AG09309 (cell line): ENCODE data around the gene PCSK5.
A peak's percentile ranks its signal among the peaks of the same experiment; 100 is the strongest.

Source experiments
- DNase-seq: peaks from one replicate; pipeline ENCODE4 v3.0.0-alpha.2; 2010; ENCODE audit warnings: low read depth
- H3K4me3 ChIP-seq: 2 replicates; pipeline ENCODE4 v1.5.1; 2011; ENCODE audit warnings: mild to moderate bottlenecking, low read depth, low read length, moderate library complexity; ENCODE audit not compliant: control insufficient read depth
- TF ChIP-seq, protein P1 (sequence below): IDR thresholded peaks from 2 replicates; pipeline ENCODE4 v1.5.1; 2011; ENCODE audit warnings: mild to moderate bottlenecking, low read depth, low read length, inconsistent platforms; ENCODE audit not compliant: insufficient read depth, control insufficient read depth; ENCODE audit errors: missing control alignments

PCSK5 gene

DNA sequence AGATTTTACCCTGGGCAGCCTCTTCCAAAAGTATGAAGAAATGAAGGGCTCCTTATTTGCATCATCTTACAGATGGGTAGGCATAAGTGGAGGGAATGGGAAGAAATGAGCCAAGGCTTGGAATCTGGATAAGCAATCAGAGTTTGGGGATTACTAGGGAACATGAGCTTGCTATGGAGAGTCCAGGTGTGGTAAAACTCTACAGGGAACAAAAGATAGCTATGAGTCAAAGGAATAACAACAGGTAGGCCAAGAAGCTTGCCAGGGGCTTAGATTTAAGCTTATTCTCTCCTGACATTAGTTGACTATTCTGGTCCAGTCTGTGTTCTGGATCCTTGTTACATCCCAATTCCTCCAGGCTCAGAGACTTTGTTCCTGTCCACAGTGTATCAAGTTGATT is 487.3 kb downstream of the PCSK5 start:
- DNase-seq: no peak
- TF ChIP-seq, protein P1, sequence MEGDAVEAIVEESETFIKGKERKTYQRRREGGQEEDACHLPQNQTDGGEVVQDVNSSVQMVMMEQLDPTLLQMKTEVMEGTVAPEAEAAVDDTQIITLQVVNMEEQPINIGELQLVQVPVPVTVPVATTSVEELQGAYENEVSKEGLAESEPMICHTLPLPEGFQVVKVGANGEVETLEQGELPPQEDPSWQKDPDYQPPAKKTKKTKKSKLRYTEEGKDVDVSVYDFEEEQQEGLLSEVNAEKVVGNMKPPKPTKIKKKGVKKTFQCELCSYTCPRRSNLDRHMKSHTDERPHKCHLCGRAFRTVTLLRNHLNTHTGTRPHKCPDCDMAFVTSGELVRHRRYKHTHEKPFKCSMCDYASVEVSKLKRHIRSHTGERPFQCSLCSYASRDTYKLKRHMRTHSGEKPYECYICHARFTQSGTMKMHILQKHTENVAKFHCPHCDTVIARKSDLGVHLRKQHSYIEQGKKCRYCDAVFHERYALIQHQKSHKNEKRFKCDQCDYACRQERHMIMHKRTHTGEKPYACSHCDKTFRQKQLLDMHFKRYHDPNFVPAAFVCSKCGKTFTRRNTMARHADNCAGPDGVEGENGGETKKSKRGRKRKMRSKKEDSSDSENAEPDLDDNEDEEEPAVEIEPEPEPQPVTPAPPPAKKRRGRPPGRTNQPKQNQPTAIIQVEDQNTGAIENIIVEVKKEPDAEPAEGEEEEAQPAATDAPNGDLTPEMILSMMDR: no peak
- no peak overlapping the region for H3K4me3 ChIP-seq

DNA sequence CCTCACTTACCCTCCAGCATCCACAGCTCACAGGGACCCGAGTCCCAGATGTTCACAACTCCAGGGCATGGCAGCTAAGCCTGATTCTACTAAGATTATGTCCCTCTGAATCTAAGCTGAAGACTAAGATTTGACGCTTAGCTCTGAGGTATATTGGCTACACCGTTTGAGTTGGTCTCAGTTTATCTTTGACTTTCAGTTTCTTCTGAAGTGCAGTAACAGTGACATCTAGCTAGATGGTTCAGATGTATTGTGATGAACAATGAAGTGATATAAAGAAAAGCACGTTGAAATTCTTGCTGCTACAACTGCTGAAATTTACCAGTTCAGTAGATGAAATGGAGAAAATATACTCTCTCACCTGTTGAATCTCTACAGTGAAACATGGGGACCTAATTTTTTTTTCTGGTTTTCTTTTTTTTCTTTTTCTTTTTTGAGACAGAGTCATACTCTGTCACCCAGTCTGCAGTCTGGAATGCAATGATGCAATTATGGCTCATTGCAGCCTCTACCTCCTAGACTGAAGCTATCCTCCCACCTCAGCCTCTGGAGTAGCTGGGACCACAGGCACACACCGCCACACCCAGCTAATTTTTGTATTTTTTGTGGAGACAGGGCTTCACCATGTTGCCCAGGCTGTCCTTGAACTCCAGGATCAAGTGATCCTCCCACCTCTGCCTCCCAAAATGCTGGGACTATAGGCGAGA is 488.0 kb downstream of the PCSK5 start:
- DNase-seq: no peak
- H3K4me3 ChIP-seq: no peak overlapping the region
- TF ChIP-seq, protein P1: no peak

DNA sequence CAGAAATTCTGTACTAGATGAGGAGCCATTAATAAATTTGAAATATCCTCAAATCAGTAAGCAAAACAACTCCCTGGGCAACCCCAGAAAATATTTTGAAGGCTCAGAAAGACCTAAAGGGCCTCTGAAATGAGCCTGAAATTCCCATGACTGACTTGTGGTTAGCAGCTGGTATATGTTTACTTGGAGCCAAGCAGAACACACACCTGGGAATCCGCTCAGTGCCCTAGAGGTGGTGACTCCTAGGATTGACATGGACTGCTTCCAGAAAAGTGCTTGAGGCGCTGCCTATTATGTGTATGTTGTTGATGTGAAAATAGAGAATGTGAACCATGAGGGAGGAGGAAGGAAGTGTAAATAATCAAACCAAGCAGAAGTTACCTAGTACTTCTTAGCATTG is 489.0 kb downstream of the PCSK5 start:
- H3K4me3 ChIP-seq: no peak overlapping the region
- TF ChIP-seq, protein P1: no peak
- DNase-seq: no peak

DNA sequence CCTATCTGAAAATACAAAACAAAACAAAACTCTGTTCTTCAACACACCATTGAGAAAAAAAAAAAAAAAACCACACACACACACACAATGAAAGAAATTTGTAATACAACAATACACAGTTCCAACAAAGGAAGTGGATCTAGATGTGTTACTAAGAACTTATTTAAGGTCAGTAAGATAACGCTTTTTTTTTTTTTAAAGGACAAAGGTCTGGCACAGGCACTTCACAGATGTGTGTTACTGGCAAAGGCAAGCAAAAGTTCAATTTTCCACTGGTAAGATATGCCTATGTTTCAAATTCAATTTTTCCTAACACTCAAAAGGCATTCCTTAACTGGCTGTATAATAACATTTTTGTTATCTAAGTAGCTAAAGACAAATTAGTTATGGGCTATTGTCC is 500.2 kb downstream of the PCSK5 start:
- no peak overlapping the region for H3K4me3 ChIP-seq
- no peak for DNase-seq
- TF ChIP-seq, protein P1: no peak

DNA sequence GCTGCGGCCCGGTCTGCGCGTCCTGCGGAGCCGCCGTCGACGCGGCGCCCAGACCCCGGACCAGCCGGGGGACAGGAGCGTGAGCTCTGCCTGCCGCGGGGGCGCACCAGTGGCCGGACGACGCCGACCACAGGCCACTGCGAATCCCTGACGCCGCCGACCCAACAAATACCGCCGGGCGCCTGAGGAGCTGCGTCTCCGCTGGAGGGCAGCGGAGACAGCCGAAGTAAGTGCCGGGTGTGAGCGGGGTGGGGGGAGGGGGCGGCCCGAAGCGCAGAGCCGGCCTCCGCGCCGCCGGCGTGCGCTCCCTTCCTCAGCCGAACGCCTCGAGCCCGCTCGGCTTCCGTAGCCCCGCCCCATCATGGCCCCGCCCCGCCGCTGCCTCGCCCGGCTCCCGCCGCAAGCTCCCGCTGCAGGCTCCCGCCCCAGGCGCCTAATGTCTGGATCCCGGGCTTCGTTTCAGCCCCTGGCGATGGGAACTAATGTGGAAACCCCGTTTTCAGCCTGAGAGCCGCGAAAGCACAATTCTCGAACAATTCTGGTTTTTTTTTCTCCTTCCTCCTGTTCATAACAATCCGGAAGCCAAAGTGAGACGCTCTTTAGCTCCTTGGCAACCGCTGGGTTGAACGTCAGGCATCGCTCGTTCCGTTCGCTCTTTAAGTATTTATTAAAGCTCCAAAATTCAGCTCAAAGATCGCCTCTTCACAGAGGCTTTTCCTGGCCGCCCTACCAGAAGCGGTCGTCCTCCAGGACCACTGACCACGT is 503.9 kb downstream of the PCSK5 start, which contains the start of gene RFK:
Gene RFK (minus strand): TSS at position 232 of the 765 bp plus-strand sequence. CDS start 255 bp downstream, outside the sequence.
- TF ChIP-seq, protein P1: peak; percentile 41
- H3K4me3 ChIP-seq: peak within 1 kb of the TSS; percentile 95
- DNase-seq: peak; percentile 68

DNA sequence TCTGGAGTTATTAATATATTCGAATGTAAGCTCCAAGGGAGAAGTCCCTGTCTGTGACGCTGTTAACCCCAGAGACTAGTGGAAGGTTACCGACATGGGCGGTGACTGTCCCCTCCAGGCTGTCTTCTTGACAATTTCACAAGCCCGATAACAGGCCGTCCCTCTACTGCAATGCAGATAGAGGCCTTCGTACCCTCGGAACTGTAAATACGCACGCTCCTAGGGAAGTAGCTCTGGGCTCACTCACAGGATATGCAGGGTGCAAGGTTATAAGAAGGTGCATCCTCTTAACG is 504.4 kb downstream of the PCSK5 start:
- DNase-seq: no peak
- TF ChIP-seq, protein P1: peak; percentile 1
- H3K4me3 ChIP-seq: peak overlapping the region; percentile 76
